Mucosa of stomach (tissue), 1 donor: ENCODE data around the gene RFX6.
A peak's percentile ranks its signal among the peaks of the same experiment; 100 is the strongest.

Source experiments
- H3K27me3 ChIP-seq: one replicate; pipeline ENCODE4 v1.7.0; 2013; ENCODE audit warnings: mild to moderate bottlenecking, low read length; ENCODE audit not compliant: control insufficient read depth, insufficient read depth
- H3K36me3 ChIP-seq: one replicate; pipeline ENCODE4 v1.7.0; 2013; ENCODE audit warnings: low read length; ENCODE audit not compliant: control insufficient read depth, insufficient read depth
- H3K4me1 ChIP-seq: one replicate; pipeline ENCODE4 v1.7.0; 2013; ENCODE audit warnings: mild to moderate bottlenecking, low read length; ENCODE audit not compliant: control insufficient read depth, insufficient read depth
- H3K4me3 ChIP-seq: one replicate; pipeline ENCODE4 v1.7.0; 2013; ENCODE audit warnings: low read length
- H3K9ac ChIP-seq: one replicate; pipeline ENCODE4 v1.7.0; 2013; ENCODE audit warnings: mild to moderate bottlenecking, low read length, moderate library complexity
- H3K9me3 ChIP-seq: one replicate; pipeline ENCODE4 v1.7.0; 2013; ENCODE audit warnings: mild to moderate bottlenecking, low read length, moderate library complexity; ENCODE audit not compliant: control insufficient read depth
- donor health status: Pancreatic carcinoma.

Gene RFX6

GRCh38 chr6:116866281-116866871 is 10.7 kb upstream of the RFX6 start:
- Histone ChIP-seq H3K27me3 (no peaks in the 10 kb centered on the region), H3K4me3 (no peak overlapping the region), H3K36me3 (no peaks in the 10 kb centered on the region), H3K9ac (no peak overlapping the region), H3K9me3 (no peaks in the 10 kb centered on the region), H3K4me1 (no peaks in the 10 kb centered on the region)

DNA sequence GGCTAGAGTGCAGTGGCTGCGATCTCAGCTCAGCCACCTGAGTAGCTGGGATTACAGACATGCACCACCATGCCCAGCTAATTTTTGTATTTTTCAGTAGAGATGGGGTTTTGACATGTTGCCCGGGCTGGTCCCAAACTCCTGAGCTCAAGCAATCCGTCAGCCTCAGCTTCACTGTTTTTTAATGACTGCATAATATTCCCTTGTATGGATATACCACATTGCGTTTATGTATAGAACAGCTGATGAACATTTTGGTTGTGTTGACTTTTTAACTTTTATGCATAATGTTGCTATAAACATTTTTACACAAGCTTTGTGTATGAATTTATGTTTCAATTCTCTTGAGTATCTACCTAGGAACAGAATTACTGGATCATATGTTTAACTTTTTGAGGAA is 4.3 kb upstream of the RFX6 start:
- no peaks in the 10 kb centered on the region for H3K9me3 ChIP-seq
- no peak overlapping the region for H3K4me3 ChIP-seq
- H3K27me3 ChIP-seq = peaks cover 25% of the 10 kb centered on the region

GRCh38 chr6:116876107-116876506 is 935 bp upstream of the RFX6 start:
- Histone ChIP-seq H3K4me1 (peaks cover 5% of the 10 kb centered on the region), H3K9me3 (no peaks in the 10 kb centered on the region), H3K9ac (peak overlapping the region; percentile 50), H3K4me3 (no peak overlapping the region), H3K27me3 (peaks cover 29% of the 10 kb centered on the region), H3K36me3 (no peaks in the 10 kb centered on the region)

More for the DNA sequence above, 4.3 kb upstream of the RFX6 start:
- Histone ChIP-seq H3K36me3 (no peaks in the 10 kb centered on the region), H3K4me1 (peaks cover 5% of the 10 kb centered on the region), H3K9ac (no peak overlapping the region)

GRCh38 chr6:116877743-116878142 is 701 bp downstream of the RFX6 start:
- peaks cover 29% of the 10 kb centered on the region for H3K27me3 ChIP-seq
- H3K4me3 ChIP-seq = no peak overlapping the region
- H3K36me3 ChIP-seq = no peaks in the 10 kb centered on the region
- H3K9ac ChIP-seq = peak overlapping the region; percentile 50
- no peaks in the 10 kb centered on the region for H3K9me3 ChIP-seq
- H3K4me1 ChIP-seq = peaks cover 5% of the 10 kb centered on the region

DNA sequence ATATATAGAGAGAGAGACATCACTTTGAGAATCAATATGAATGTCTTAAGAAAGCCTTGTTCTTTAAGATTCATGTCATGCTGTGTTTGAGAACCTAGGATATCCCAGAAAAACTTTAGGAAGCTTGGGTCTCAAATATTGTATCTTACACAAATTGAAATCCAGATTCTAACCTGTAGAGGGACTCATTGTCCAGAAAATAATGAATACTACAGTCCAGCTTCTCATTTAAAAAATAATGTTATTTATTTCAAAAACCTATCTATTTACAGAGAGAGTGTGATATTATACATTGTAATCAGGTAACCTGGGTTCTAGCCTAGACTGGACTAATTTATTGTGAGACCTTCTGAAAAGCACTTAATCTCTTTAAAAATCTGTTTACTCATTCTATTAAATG is 4.2 kb downstream of the RFX6 start:
- Histone ChIP-seq H3K4me3 (no peak overlapping the region), H3K9ac (no peak overlapping the region), H3K4me1 (peaks cover 5% of the 10 kb centered on the region), H3K36me3 (no peaks in the 10 kb centered on the region), H3K9me3 (no peaks in the 10 kb centered on the region), H3K27me3 (peaks cover 20% of the 10 kb centered on the region)

GRCh38 chr6:116883005-116883404 is 6.0 kb downstream of the RFX6 start:
- Histone ChIP-seq H3K4me1 (no peaks in the 10 kb centered on the region), H3K36me3 (no peaks in the 10 kb centered on the region), H3K9me3 (no peaks in the 10 kb centered on the region), H3K9ac (no peak overlapping the region), H3K4me3 (no peak overlapping the region), H3K27me3 (peaks cover 2% of the 10 kb centered on the region)

- no peak overlapping the region for H3K9ac ChIP-seq
- no peaks in the 10 kb centered on the region for H3K4me1 ChIP-seq
- H3K9me3 ChIP-seq = no peaks in the 10 kb centered on the region
- H3K36me3 ChIP-seq = no peaks in the 10 kb centered on the region
- H3K4me3 ChIP-seq = no peak overlapping the region
- no peaks in the 10 kb centered on the region for H3K27me3 ChIP-seq
These were observed 7.5 kb downstream of the RFX6 start for GRCh38 chr6:116884530-116884929.

GRCh38 chr6:116887168-116887567 is 10.1 kb downstream of the RFX6 start:
- Histone ChIP-seq H3K36me3 (no peaks in the 10 kb centered on the region), H3K9ac (no peak overlapping the region)

DNA sequence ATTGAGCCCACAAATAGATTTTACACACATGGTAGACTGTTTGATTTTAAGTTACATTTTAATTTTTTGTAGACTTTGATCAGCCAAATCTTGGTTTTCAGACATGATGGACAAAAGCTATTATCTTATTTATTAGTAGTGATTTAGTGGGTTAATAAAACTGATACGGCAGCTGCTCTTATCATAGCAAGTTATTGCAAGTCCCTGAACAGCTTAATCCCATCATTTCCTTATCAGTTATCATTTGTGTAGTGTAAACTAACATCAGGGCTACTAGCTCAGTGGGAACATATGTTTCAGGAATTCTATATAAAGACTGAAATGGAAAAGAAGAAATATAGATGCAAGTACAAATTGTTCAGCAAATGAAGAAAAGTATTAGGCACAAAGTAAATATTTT is 10.9 kb downstream of the RFX6 start:
- no peaks in the 10 kb centered on the region for H3K36me3 ChIP-seq
- no peaks in the 10 kb centered on the region for H3K27me3 ChIP-seq
- H3K9ac ChIP-seq = no peak overlapping the region
- H3K4me3 ChIP-seq = no peak overlapping the region
- H3K4me1 ChIP-seq = no peaks in the 10 kb centered on the region
- H3K9me3 ChIP-seq = no peaks in the 10 kb centered on the region

More at GRCh38 chr6:116887168-116887567, 10.1 kb downstream of the RFX6 start:
- H3K9me3 ChIP-seq = no peaks in the 10 kb centered on the region
- H3K27me3 ChIP-seq = no peaks in the 10 kb centered on the region
- no peak overlapping the region for H3K4me3 ChIP-seq
- H3K4me1 ChIP-seq = no peaks in the 10 kb centered on the region

DNA sequence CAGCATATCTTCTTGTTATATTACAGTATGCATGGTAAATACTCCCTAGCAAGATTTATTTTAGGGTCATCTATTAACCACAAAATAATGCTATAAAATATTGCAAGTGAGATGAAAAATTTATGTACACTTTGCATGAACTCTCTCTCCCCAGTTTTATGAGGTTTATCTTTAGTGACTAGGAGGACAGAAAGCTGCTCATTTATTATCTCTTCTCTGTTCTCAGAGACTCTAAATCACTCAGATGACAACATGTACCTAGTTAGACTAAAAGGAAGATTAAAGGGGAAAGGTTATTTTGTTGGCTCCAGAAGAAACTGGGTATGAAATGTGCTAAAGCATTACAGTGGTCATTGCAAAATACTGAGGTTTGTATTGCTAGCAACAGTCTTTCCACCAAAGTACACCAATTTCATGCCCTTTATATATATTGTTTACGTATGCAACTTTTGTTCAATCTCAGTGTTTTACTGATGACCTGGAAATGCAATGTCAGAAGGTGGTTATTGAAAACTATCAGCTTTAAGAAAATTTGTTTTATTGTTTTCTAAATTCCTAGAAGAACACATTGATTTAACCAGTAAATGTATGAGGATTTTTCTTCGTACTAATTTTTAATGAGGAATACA is 11.8 kb downstream of the RFX6 start:
- H3K4me3 ChIP-seq = no peak overlapping the region
- no peaks in the 10 kb centered on the region for H3K9me3 ChIP-seq
- no peaks in the 10 kb centered on the region for H3K4me1 ChIP-seq
- H3K36me3 ChIP-seq = no peaks in the 10 kb centered on the region
- H3K9ac ChIP-seq = no peak overlapping the region
- no peaks in the 10 kb centered on the region for H3K27me3 ChIP-seq

DNA sequence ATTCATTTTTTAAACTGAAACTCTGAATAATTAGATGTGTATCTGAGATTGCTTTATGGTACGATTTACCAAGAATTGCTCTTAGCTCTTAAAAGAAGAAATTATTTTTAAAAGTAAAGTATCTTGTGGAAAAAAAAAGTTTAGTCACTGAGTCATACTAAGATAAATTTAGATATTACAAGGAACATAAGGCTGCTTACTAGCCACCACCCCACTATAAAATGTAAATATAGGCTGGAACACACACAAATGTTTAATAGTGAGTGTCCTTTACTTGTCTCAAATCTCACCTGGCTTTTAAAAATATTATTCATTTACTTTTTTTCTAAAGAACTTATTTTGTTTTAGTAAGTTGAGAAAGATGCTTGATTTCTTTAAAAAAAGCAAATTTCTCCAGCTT is 17.6 kb downstream of the RFX6 start:
- no peaks in the 10 kb centered on the region for H3K4me1 ChIP-seq
- no peaks in the 10 kb centered on the region for H3K36me3 ChIP-seq
- H3K9me3 ChIP-seq = no peaks in the 10 kb centered on the region
- no peaks in the 10 kb centered on the region for H3K27me3 ChIP-seq
- H3K4me3 ChIP-seq = no peak overlapping the region
- no peak overlapping the region for H3K9ac ChIP-seq

GRCh38 chr6:116895935-116896334 is 18.9 kb downstream of the RFX6 start:
- Histone ChIP-seq H3K36me3 (no peaks in the 10 kb centered on the region), H3K4me3 (no peak overlapping the region), H3K9me3 (no peaks in the 10 kb centered on the region), H3K9ac (no peak overlapping the region), H3K27me3 (no peaks in the 10 kb centered on the region), H3K4me1 (no peaks in the 10 kb centered on the region)
